Activated T-cell treated with anti-CD3 and anti-CD28 coated beads for 1 hour (primary cell): ENCODE data around the gene FLT1.

Experiments
- DNase-seq: peaks from one replicate; pipeline ENCODE4 v3.0.0-alpha.2; 2020; ENCODE audit warnings: low read depth

Gene FLT1

GRCh38 chr13:28526876-28527275, 31.9 kb upstream of the FLT1 start:
- no peak for DNase-seq

GRCh38 chr13:28522871-28523270, 27.9 kb upstream of the FLT1 start:
- DNase-seq: no peak

GRCh38 chr13:28513745-28514144, 18.8 kb upstream of the FLT1 start:
- no peak for DNase-seq

GRCh38 chr13:28510542-28510941, 15.6 kb upstream of the FLT1 start:
- no peak for DNase-seq

GRCh38 chr13:28510066-28510465, 15.1 kb upstream of the FLT1 start:
- no peak for DNase-seq

GRCh38 chr13:28505543-28506135, 10.7 kb upstream of the FLT1 start:
- DNase-seq: no peak

- DNase-seq: no peak
Observed at GRCh38 chr13:28503182-28503967, 8.4 kb upstream of the FLT1 start.

- no peak for DNase-seq
Observed at GRCh38 chr13:28501547-28501946, 6.6 kb upstream of the FLT1 start.

- no peak for DNase-seq
Observed at GRCh38 chr13:28499609-28500008, 4.7 kb upstream of the FLT1 start.

- DNase-seq: no peak
Observed at GRCh38 chr13:28498481-28499115, 3.7 kb upstream of the FLT1 start.

- no peak for DNase-seq
Observed at GRCh38 chr13:28497143-28497876, 2.4 kb upstream of the FLT1 start.

GRCh38 chr13:28496188-28496564, 1.2 kb upstream of the FLT1 start:
- no peak for DNase-seq

GRCh38 chr13:28495538-28496187, 735 bp upstream of the FLT1 start:
- DNase-seq: no peak

GRCh38 chr13:28494504-28494777, 487 bp downstream of the FLT1 start:
- no peak for DNase-seq

GRCh38 chr13:28493740-28494503, 1.0 kb downstream of the FLT1 start:
- DNase-seq: no peak

GRCh38 chr13:28492569-28493367, 2.2 kb downstream of the FLT1 start:
- no peak for DNase-seq

GRCh38 chr13:28490061-28490460, 4.9 kb downstream of the FLT1 start:
- DNase-seq: no peak

GRCh38 chr13:28489524-28489931, 5.4 kb downstream of the FLT1 start:
- DNase-seq: no peak

- no peak for DNase-seq
Observed at GRCh38 chr13:28488376-28489005, 6.4 kb downstream of the FLT1 start.

- DNase-seq: no peak
Observed at GRCh38 chr13:28485996-28486543, 8.9 kb downstream of the FLT1 start.
